ENCODE data around the gene PCBP3. TPM values are rescaled to one million over a fixed set of nuclear protein-coding genes. Genes with fewer than 3 reads are reported as not detected.

Gene PCBP3
- total and polyA plus RNA-seq, 2 of the 13 experiments (the other 11 are each of a cell fraction or from before 2014, with no cell fraction given) = not detected

DNA sequence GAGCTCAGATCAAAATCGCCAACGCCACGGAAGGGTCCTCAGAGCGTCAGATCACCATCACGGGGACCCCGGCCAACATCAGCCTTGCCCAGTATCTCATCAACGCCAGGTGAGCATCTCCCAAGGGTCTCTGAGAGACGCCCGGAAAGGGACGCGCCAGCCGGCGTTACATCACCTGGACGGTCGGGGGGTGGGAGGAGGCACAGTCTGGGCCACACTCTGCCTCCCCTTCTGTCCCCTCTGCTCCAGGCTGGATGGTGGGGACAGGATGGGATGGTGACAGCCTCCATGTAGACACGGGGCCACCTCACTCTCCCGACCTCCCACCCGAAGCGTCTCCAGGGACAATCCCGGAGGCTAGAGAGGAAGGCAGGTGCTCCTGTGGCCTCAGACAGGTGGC, 296.6 kb downstream of the PCBP3 start:
- no peaks in the 10 kb centered on the region; the same call in 1 of the 2 replicates for H4K20me1 ChIP-seq (ENCODE audit: insufficient read depth, low read length)
- H2AFZ ChIP-seq (ENCODE audit: low read length) = no peak overlapping the region
- H3K9me3 ChIP-seq (ENCODE audit: low read length) = no peaks in the 10 kb centered on the region
- in situ Hi-C loops (cut with HindIII; ENCODE audit: extremely low pct_ligation_motif_present, low pct_unique_long_range_greater_than_20kb) = no loop called here
- H3K4me2 ChIP-seq (ENCODE audit: low read depth, low read length) = no peak overlapping the region
- FAIRE-seq = no peak
- TF ChIP-seq ZNF451 (CRISPR knock-in tag; IDR thresholded peaks at IDR 0.05) (no peak), ZBTB7A (CRISPR knock-in tag; IDR thresholded peaks at IDR 0.05) (no peak), DPF2 (CRISPR knock-in tag; IDR thresholded peaks at IDR 0.05; ENCODE audit: borderline replicate concordance, low read depth) (no peak), NCOA1 (CRISPR knock-in tag; IDR thresholded peaks at IDR 0.05) (no peak), ZMYM2 (CRISPR knock-in tag; IDR thresholded peaks at IDR 0.05) (no peak)
- TF ChIP-seq, protein P1, sequence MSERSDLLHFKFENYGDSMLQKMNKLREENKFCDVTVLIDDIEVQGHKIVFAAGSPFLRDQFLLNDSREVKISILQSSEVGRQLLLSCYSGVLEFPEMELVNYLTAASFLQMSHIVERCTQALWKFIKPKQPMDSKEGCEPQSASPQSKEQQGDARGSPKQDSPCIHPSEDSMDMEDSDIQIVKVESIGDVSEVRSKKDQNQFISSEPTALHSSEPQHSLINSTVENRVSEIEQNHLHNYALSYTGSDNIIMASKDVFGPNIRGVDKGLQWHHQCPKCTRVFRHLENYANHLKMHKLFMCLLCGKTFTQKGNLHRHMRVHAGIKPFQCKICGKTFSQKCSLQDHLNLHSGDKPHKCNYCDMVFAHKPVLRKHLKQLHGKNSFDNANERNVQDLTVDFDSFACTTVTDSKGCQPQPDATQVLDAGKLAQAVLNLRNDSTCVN (CRISPR knock-in tag; IDR thresholded peaks at IDR 0.05; ENCODE audit: borderline replicate concordance) = no peak
- TF ChIP-seq, protein P2, sequence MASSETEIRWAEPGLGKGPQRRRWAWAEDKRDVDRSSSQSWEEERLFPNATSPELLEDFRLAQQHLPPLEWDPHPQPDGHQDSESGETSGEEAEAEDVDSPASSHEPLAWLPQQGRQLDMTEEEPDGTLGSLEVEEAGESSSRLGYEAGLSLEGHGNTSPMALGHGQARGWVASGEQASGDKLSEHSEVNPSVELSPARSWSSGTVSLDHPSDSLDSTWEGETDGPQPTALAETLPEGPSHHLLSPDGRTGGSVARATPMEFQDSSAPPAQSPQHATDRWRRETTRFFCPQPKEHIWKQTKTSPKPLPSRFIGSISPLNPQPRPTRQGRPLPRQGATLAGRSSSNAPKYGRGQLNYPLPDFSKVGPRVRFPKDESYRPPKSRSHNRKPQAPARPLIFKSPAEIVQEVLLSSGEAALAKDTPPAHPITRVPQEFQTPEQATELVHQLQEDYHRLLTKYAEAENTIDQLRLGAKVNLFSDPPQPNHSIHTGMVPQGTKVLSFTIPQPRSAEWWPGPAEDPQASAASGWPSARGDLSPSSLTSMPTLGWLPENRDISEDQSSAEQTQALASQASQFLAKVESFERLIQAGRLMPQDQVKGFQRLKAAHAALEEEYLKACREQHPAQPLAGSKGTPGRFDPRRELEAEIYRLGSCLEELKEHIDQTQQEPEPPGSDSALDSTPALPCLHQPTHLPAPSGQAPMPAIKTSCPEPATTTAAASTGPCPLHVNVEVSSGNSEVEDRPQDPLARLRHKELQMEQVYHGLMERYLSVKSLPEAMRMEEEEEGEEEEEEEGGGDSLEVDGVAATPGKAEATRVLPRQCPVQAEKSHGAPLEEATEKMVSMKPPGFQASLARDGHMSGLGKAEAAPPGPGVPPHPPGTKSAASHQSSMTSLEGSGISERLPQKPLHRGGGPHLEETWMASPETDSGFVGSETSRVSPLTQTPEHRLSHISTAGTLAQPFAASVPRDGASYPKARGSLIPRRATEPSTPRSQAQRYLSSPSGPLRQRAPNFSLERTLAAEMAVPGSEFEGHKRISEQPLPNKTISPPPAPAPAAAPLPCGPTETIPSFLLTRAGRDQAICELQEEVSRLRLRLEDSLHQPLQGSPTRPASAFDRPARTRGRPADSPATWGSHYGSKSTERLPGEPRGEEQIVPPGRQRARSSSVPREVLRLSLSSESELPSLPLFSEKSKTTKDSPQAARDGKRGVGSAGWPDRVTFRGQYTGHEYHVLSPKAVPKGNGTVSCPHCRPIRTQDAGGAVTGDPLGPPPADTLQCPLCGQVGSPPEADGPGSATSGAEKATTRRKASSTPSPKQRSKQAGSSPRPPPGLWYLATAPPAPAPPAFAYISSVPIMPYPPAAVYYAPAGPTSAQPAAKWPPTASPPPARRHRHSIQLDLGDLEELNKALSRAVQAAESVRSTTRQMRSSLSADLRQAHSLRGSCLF (CRISPR knock-in tag; IDR thresholded peaks at IDR 0.05; ENCODE audit: borderline replicate concordance) = no peak
- ChIA-PET CTCF (ENCODE audit: low intra/inter-chr PET ratio, low total read pairs) (no interaction called here), POLR2A (no interaction called here)
- no TSS peak for BruUV-seq (replicated peaks)
- H3K36me3 ChIP-seq (replicated peaks in 1 of 2; ENCODE audit: control insufficient read depth in 1 of 2, insufficient read depth in 2 of 2, low read length in 2 of 2) = no peaks in the 10 kb centered on the region
- peaks cover 5 to 52% of the 10 kb centered on the region in 2 experiments; a peak in 3 of 5 replicates for H3K27me3 ChIP-seq (ENCODE audit: control insufficient read depth in 1 of 2, insufficient read depth in 2 of 2, low read length in 2 of 2)
- intact Hi-C loops (cut with micrococcal nuclease; ENCODE audit: unreplicated experiment) = no loop called here
- ATAC-seq = no peak
- H3K9ac ChIP-seq (ENCODE audit: insufficient read depth, low read depth, low read length) = no peak overlapping the region
- H3K4me3 ChIP-seq (replicated peaks in 1 of 3; ENCODE audit: insufficient read depth in 1 of 3, low read depth in 2 of 3, low read length in 3 of 3) = no peak overlapping the region
- H3K4me1 ChIP-seq (ENCODE audit: insufficient read depth, low read length) = no peaks in the 10 kb centered on the region
- 56% methylated on average over 13 of the region's 20 CpGs for WGBS (ENCODE audit: low lambda C conversion rate)
- no peaks in the 10 kb centered on the region for H3K79me2 ChIP-seq (ENCODE audit: insufficient read depth, low read length)
- DNase-seq (ENCODE audit: low spot score) = no peak
- no peak overlapping the region for H3K27ac ChIP-seq (ENCODE audit: extremely low read length, insufficient read depth, low read length)

Measured in HepG2 (cell line).